Mammary epithelial cell (primary cell): Measurements from ENCODE around the gene EYS.

Experiments
- EZH2 ChIP-seq: IDR thresholded peaks from 2 replicates; pipeline ENCODE4 v1.6.1; 2012; ENCODE audit warnings: low read length, inconsistent platforms, borderline replicate concordance
- TF ChIP-seq, protein P1 (sequence below), 2 donors: IDR thresholded peaks in 1 of 2; conservative IDR thresholded peaks in 1 of 2; 2 replicates each; pipeline ENCODE4 v1.5.1; 2011 to 2012; ENCODE audit warnings: inconsistent platforms in 2 of 2, low read length in 2 of 2, mild to moderate bottlenecking in 2 of 2, control low read depth in 1 of 2, low read depth in 1 of 2; ENCODE audit not compliant: insufficient read depth in 1 of 2; ENCODE audit errors: extremely low read depth in 1 of 2

DNA sequence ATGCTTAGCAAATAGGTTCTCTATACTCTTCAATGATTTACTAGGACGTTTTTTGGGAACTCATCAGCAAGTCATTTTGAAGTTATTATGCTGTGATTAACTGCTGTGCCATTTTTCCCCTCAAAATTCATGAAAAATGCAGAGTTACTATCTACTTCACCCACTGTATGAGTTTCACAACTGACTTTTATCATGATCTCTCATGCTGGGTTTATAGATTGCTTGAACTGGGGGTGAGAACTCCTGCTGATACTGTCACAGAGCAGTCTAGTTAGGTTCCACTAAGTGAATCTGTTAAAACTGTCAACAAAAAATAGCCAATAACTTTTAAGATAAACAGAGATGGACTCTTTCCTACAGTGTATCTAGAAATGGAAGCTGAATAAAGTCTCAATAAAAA, 136.7 kb downstream of the EYS start:
- TF ChIP-seq, protein P1, sequence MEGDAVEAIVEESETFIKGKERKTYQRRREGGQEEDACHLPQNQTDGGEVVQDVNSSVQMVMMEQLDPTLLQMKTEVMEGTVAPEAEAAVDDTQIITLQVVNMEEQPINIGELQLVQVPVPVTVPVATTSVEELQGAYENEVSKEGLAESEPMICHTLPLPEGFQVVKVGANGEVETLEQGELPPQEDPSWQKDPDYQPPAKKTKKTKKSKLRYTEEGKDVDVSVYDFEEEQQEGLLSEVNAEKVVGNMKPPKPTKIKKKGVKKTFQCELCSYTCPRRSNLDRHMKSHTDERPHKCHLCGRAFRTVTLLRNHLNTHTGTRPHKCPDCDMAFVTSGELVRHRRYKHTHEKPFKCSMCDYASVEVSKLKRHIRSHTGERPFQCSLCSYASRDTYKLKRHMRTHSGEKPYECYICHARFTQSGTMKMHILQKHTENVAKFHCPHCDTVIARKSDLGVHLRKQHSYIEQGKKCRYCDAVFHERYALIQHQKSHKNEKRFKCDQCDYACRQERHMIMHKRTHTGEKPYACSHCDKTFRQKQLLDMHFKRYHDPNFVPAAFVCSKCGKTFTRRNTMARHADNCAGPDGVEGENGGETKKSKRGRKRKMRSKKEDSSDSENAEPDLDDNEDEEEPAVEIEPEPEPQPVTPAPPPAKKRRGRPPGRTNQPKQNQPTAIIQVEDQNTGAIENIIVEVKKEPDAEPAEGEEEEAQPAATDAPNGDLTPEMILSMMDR (conservative IDR thresholded peaks at IDR 0.05 in 1 of 2, IDR thresholded peaks at IDR 0.05 in 1 of 2; ENCODE audit: extremely low read depth in 1 of 2, insufficient read depth in 1 of 2, low read depth in 1 of 2, low read length in 2 of 2): no peak
- TF ChIP-seq EZH2: no peak
